DMS114 treated with DMSO at 0.1 percent for 48 hours (cell line): ENCODE results near the gene FHOD3.
"Not testable (repeated sequence)": the region's sequence is repeated elsewhere in the genome, so short reads cannot be mapped to it uniquely, and the experiment has no call there.

Experiments used
- DNase-seq: peaks from one replicate; lab custom pipeline; 2025; ENCODE audit not compliant: unreplicated experiment; lab: John Stamatoyannopoulos, UW

The FHOD3 gene

GRCh38 chr18:36441426-36442240 is 144.1 kb downstream of the FHOD3 start:
- DNase-seq, result no peak

GRCh38 chr18:36442717-36443116 is 145.2 kb downstream of the FHOD3 start:
- no peak for DNase-seq

GRCh38 chr18:36446059-36446458 is 148.5 kb downstream of the FHOD3 start:
- no peak for DNase-seq

- no peak for DNase-seq
Measured at GRCh38 chr18:36448384-36449290, 151.1 kb downstream of the FHOD3 start.

GRCh38 chr18:36449451-36449850 is 151.9 kb downstream of the FHOD3 start:
- DNase-seq, result no peak

GRCh38 chr18:36450264-36450663 is 152.8 kb downstream of the FHOD3 start:
- no peak for DNase-seq

- no peak for DNase-seq
Measured at GRCh38 chr18:36451454-36452251, 154.1 kb downstream of the FHOD3 start.

- DNase-seq, result no peak
Measured at GRCh38 chr18:36454245-36454644, 156.7 kb downstream of the FHOD3 start.

- no peak for DNase-seq
Measured at GRCh38 chr18:36454848-36455458, 157.4 kb downstream of the FHOD3 start.

GRCh38 chr18:36455931-36456330 is 158.4 kb downstream of the FHOD3 start:
- no peak for DNase-seq

GRCh38 chr18:36456622-36457021 is 159.1 kb downstream of the FHOD3 start:
- DNase-seq, result no peak

GRCh38 chr18:36457683-36458082 is 160.2 kb downstream of the FHOD3 start:
- DNase-seq, result no peak

- DNase-seq, result no peak
Measured at GRCh38 chr18:36458306-36458705, 160.8 kb downstream of the FHOD3 start.

GRCh38 chr18:36459203-36459602 is 161.7 kb downstream of the FHOD3 start:
- DNase-seq, result no peak

- DNase-seq, result no peak
Measured at GRCh38 chr18:36459786-36460185, 162.3 kb downstream of the FHOD3 start.

GRCh38 chr18:36460324-36460850 is 162.9 kb downstream of the FHOD3 start:
- no peak for DNase-seq

- DNase-seq, result no peak
Measured at GRCh38 chr18:36460854-36461253, 163.3 kb downstream of the FHOD3 start.

- no peak for DNase-seq
Measured at GRCh38 chr18:36461551-36461987, 164.1 kb downstream of the FHOD3 start.

GRCh38 chr18:36463516-36463915 is 166.0 kb downstream of the FHOD3 start:
- DNase-seq, result not testable (repeated sequence)

- DNase-seq, result no peak
Measured at GRCh38 chr18:36464126-36464651, 166.7 kb downstream of the FHOD3 start.
